Gastrocnemius medialis (tissue), 4 donors: ENCODE results near the gene PTPRQ. TPM values are rescaled to one million over a fixed set of nuclear protein-coding genes. Genes with fewer than 3 reads are reported as not detected.
A peak's percentile ranks its signal among the peaks of the same experiment; 100 is the strongest.

Experiments
- ATAC-seq, 2 donors: fragments of 150-250 bp; one replicate each; pipeline ENCODE4 v1.9.1; 2016
- DNase-seq, 2 donors: peaks; one replicate each; pipeline ENCODE4 v3.0.0-alpha.2; 2019
- H3K27ac ChIP-seq, 4 donors: fragments of 200-600 bp; sonication (generic); 1 replicate in 1 of 4; 2 replicates in 3 of 4; pipeline ENCODE4 v1.5.1; 2016 to 2018; ENCODE audit warnings: mild to moderate bottlenecking in 2 of 4, moderate library complexity in 1 of 4
- H3K27me3 ChIP-seq, 3 donors: fragments of 200-600 bp; sonication (generic) in 2 of 3; 1 replicate in 1 of 3; 2 replicates in 2 of 3; pipeline versions ENCODE4 v1.5.1 to v1.6.0; 2016 to 2019; ENCODE audit warnings: mild to moderate bottlenecking in 1 of 3, moderate library complexity in 1 of 3
- H3K36me3 ChIP-seq, 2 donors: fragments of 200-600 bp; sonication (generic) in 1 of 2; one replicate each; pipeline ENCODE4 v1.5.1; 2017 to 2018
- H3K4me1 ChIP-seq, 2 donors: fragments of 200-600 bp; sonication (generic) in 1 of 2; one replicate each; pipeline ENCODE4 v1.5.1; 2016 to 2017; ENCODE audit warnings: mild to moderate bottlenecking in 2 of 2
- H3K4me3 ChIP-seq, 4 donors: fragments of 200-600 bp; sonication (generic) in 3 of 4; 1 replicate in 1 of 4; 2 replicates in 3 of 4; pipeline ENCODE4 v1.5.1; 2016 to 2019; ENCODE audit warnings: mild to moderate bottlenecking in 2 of 4
- H3K9me3 ChIP-seq, 3 donors: fragments of 200-600 bp; sonication (generic) in 2 of 3; 1 replicate in 1 of 3; 2 replicates in 2 of 3; pipeline ENCODE4 v1.5.1; 2016 to 2019
- CTCF ChIP-seq, 5 experiments: fragments of 450-650 bp in 3 of 5; fragments of 200-600 bp in 2 of 5; sonication (generic) in 2 of 5; IDR thresholded peaks in 4 of 5; conservative IDR thresholded peaks in 1 of 5; 1 replicate in 4 of 5; 2 replicates in 1 of 5; pipeline ENCODE4 v1.5.1; 2016 to 2019; ENCODE audit warnings: antibody characterized with exemption in 5 of 5, mild to moderate bottlenecking in 3 of 5, moderate library complexity in 3 of 5
- POLR2A ChIP-seq, 2 donors: fragments of 450-650 bp; IDR thresholded peaks; one replicate each; pipeline ENCODE4 v1.6.1; 2017; ENCODE audit warnings: antibody characterized with exemption in 2 of 2, mild to moderate bottlenecking in 2 of 2, moderate library complexity in 2 of 2
- in situ Hi-C, 4 donors: fragments of 200-750 bp; cut with MboI; loops; one replicate each; pipeline versions ENCODE4 v1.15.0 to v1.8.0; 2017; ENCODE audit warnings: low sequenced_read_pairs in 4 of 4
- intact Hi-C: fragments of 100-400 bp; cut with DNase I; formaldehyde crosslinking; loops from one replicate; pipeline ENCODE4 v1.15.1; 2023; ENCODE audit warnings: low total_unique reads
- total RNA-seq, 4 donors: library from RNA; depleted of rRNA; stranded (reverse); fragments of >200 nt; gene quantifications; one replicate each; pipeline versions ENCODE4 v1.1.0 to v1.2.3, GENCODE V29; 2016

PTPRQ gene
- total RNA-seq, 4 donors from 2014 or later: 0.02 to 0.91 (median 0.46) TPM; not detected in 1

DNA sequence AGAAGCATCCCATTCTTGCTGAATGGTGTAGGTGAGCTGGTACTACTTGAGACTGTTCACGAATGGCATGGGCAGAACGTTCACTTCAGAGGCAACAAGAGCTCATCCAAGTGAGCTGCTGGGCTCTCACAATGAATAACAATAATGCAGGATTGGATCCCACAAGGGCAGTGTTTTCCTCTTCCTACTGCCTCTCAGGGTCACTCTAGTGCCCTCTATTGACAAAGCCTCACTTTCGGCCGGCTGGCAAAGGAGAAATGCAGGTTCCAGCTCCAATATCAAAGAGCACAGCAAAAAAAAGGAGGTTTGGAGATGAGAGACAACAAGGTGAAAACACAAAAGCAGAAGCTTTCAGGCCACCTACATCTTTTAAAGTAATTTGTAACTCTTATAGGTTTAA, 188.8 kb downstream of the PTPRQ start:
- no peaks in the 10 kb centered on the region for H3K9me3 ChIP-seq
- no peak overlapping the region for H3K4me3 ChIP-seq
- ATAC-seq: no peak
- H3K27me3 ChIP-seq: no peaks in the 10 kb centered on the region
- H3K4me1 ChIP-seq: peaks cover 30 to 40% of the 10 kb centered on the region in 2 donors
- in situ Hi-C loops (loop anchor here in 1 of 4 donors (10.0 kb wide), 1 partner anchor 72 kb away; the partner anchor contains the start of gene MYF6), intact Hi-C loops (no loop called here)
- TF ChIP-seq CTCF (IDR thresholded peaks at IDR 0.05 in 4 of 5, conservative IDR thresholded peaks at IDR 0.05 in 1 of 5): no peak
- no peak for TF ChIP-seq POLR2A (IDR thresholded peaks at IDR 0.05)
- H3K36me3 ChIP-seq: no peaks in the 10 kb centered on the region
- peak overlapping the region in 2 of 4 donors; percentile 3 to 11 for H3K27ac ChIP-seq
- DNase-seq: peak in 1 of 2 donors; percentile 30

GRCh38 chr12:80634903-80635302, 190.9 kb downstream of the PTPRQ start:
- ATAC-seq (peak; percentile 78 to 96), DNase-seq (peak in 1 of 2 donors; percentile 66)
- Histone ChIP-seq H3K4me3 (no peak overlapping the region), H3K36me3 (no peaks in the 10 kb centered on the region), H3K27ac (peak overlapping the region; percentile 24 to 69 (median 54)), H3K4me1 (peaks cover 20 to 26% of the 10 kb centered on the region in 2 donors), H3K27me3 (no peaks in the 10 kb centered on the region), H3K9me3 (no peaks in the 10 kb centered on the region)
- in situ Hi-C loops (loop anchor here in 1 of 4 donors (10.0 kb wide), 1 partner anchor 70 kb away; the partner anchor contains the start of gene MYF6), intact Hi-C loops (loop anchor here (2.0 kb wide), 1 partner anchor 76 kb away; no protein-coding TSS in a partner anchor)
- TF ChIP-seq CTCF (IDR thresholded peaks at IDR 0.05 in 4 of 5, conservative IDR thresholded peaks at IDR 0.05 in 1 of 5) (no peak), POLR2A (IDR thresholded peaks at IDR 0.05) (no peak)

GRCh38 chr12:80636832-80637231, 192.8 kb downstream of the PTPRQ start:
- H3K4me3 ChIP-seq: no peak overlapping the region
- in situ Hi-C loops: loop anchor here in 1 of 4 donors (10.0 kb wide), 1 partner anchor 68 kb away; the partner anchor contains the start of gene MYF6
- TF ChIP-seq POLR2A (IDR thresholded peaks at IDR 0.05) (no peak), CTCF (IDR thresholded peaks at IDR 0.05 in 4 of 5, conservative IDR thresholded peaks at IDR 0.05 in 1 of 5) (no peak)
- no peaks in the 10 kb centered on the region for H3K9me3 ChIP-seq
- H3K4me1 ChIP-seq: peaks cover 22 to 28% of the 10 kb centered on the region in 2 donors
- intact Hi-C loops: no loop called here
- H3K27me3 ChIP-seq: no peaks in the 10 kb centered on the region
- peak in 1 of 2 donors; percentile 30 for ATAC-seq
- no peaks in the 10 kb centered on the region for H3K36me3 ChIP-seq
- peak in 1 of 2 donors; percentile 33 for DNase-seq
- peak overlapping the region; percentile 45 to 69 (median 66) for H3K27ac ChIP-seq

DNA sequence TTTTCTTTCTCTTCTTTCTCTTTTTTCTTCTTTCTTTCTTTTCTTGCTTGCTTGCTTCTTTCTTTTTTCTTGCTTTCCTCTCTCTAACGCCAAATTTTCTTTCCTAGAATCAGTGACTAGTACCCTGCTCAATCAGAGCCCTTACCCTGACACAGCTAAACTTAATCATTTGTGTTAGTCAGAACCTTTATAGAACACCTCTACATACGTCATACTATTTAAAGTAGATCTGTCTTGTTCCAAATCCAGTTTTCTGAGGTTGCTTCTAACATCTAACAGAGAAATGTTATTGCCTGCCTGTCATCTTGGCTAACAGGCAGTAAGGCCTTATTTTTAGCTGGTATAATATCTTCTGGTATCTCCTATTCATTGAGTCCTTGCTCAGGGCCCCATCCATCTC, 197.9 kb downstream of the PTPRQ start:
- ATAC-seq: no peak

More for the DNA sequence above, 197.9 kb downstream of the PTPRQ start:
- in situ Hi-C loops (no loop called here), intact Hi-C loops (no loop called here)
- Histone ChIP-seq H3K4me1 (peaks cover 6% of the 10 kb centered on the region in 2 donors), H3K4me3 (no peak overlapping the region), H3K27ac (peak overlapping the region; percentile 12 to 49 (median 38)), H3K27me3 (no peaks in the 10 kb centered on the region), H3K9me3 (no peaks in the 10 kb centered on the region), H3K36me3 (no peaks in the 10 kb centered on the region)
- no peak for DNase-seq
- TF ChIP-seq CTCF (IDR thresholded peaks at IDR 0.05 in 4 of 5, conservative IDR thresholded peaks at IDR 0.05 in 1 of 5): no peak
- TF ChIP-seq POLR2A (IDR thresholded peaks at IDR 0.05): no peak
